GM13977 (cell line): ENCODE measurements around the gene FAM83E.

Experiments
- DNase-seq: peaks from one replicate; pipeline ENCODE4 v3.0.0; 2012; ENCODE audit warnings: low spot score
- CTCF ChIP-seq: IDR thresholded peaks from 2 replicates; pipeline ENCODE4 v1.5.1; 2012; ENCODE audit warnings: mild to moderate bottlenecking, control low read depth; ENCODE audit not compliant: insufficient read depth; ENCODE audit errors: extremely low read depth, missing control alignments
- in situ Hi-C: fragments of 300-500 bp; cut with MboI; formaldehyde crosslinking; loops from one replicate; pipeline ENCODE4 v1.12.0; 2022; ENCODE audit warnings: low sequenced_read_pairs, low pct_unique_long_range_greater_than_20kb, mixed read lengths, inconsistent platforms; ENCODE audit not compliant: unreplicated experiment

FAM83E gene

GRCh38 chr19:48603001-48603400 is 11.9 kb downstream of the FAM83E start:
- no peak for TF ChIP-seq CTCF
- in situ Hi-C loops = no loop called here
- no peak for DNase-seq

GRCh38 chr19:48600679-48601417 is 14.0 kb downstream of the FAM83E start:
- in situ Hi-C loops = no loop called here
- no peak for TF ChIP-seq CTCF
- DNase-seq = no peak

- TF ChIP-seq CTCF = no peak
- in situ Hi-C loops = no loop called here
These were observed 15.7 kb downstream of the FAM83E start for GRCh38 chr19:48598996-48599700.

GRCh38 chr19:48596679-48597465 is 18.0 kb downstream of the FAM83E start:
- TF ChIP-seq CTCF = no peak
- no peak for DNase-seq
- in situ Hi-C loops = no loop called here

More at GRCh38 chr19:48598996-48599700, 15.7 kb downstream of the FAM83E start:
- no peak for DNase-seq

GRCh38 chr19:48596237-48596636 is 18.6 kb downstream of the FAM83E start:
- in situ Hi-C loops = no loop called here
- DNase-seq = no peak
- no peak for TF ChIP-seq CTCF

GRCh38 chr19:48595833-48596232 is 19.0 kb downstream of the FAM83E start:
- no peak for DNase-seq
- no peak for TF ChIP-seq CTCF
- in situ Hi-C loops = no loop called here
